Peyer's patch (tissue), 4 donors: ENCODE data around the gene MOB3B.

ENCODE experiments used
- CTCF ChIP-seq, 6 experiments: fragments of 450-650 bp in 4 of 6; fragments of 200-600 bp in 2 of 6; sonication (generic) in 1 of 6; IDR thresholded peaks; one replicate each; pipeline ENCODE4 v1.5.1; 2017 to 2019; ENCODE audit warnings: antibody characterized with exemption in 6 of 6, mild to moderate bottlenecking in 3 of 6, moderate library complexity in 1 of 6
- POLR2A ChIP-seq, 2 donors: fragments of 450-650 bp; IDR thresholded peaks; one replicate each; pipeline ENCODE4 v1.5.1; 2017; ENCODE audit warnings: antibody characterized with exemption in 2 of 2, mild to moderate bottlenecking in 2 of 2, moderate library complexity in 2 of 2

- TF ChIP-seq CTCF (IDR thresholded peaks at IDR 0.05) (no peak), POLR2A (IDR thresholded peaks at IDR 0.05) (no peak)
Measured at GRCh38 chr9:27293996-27294395, 235.6 kb downstream of the MOB3B start.
